ENCODE measurements around the gene KLF12. TPM values are rescaled to one million over a fixed set of nuclear protein-coding genes. Genes with fewer than 3 reads are reported as not detected.
A peak's percentile ranks its signal among the peaks of the same experiment; 100 is the strongest.

The KLF12 gene
- total and polyA plus RNA-seq, 2 experiments from 2014 or later, result 12.8 to 19.8 TPM

GRCh38 chr13:74114202-74114601 is 20.0 kb downstream of the KLF12 start:
- H3K4me3 ChIP-seq, result no peak overlapping the region
- no peaks in the 10 kb centered on the region for H3K36me3 ChIP-seq (ENCODE audit: low read depth)
- H3F3A ChIP-seq (ENCODE audit: insufficient read depth), result peaks cover 29% of the 10 kb centered on the region
- H3K79me2 ChIP-seq (ENCODE audit: insufficient read depth), result peaks cover 98% of the 10 kb centered on the region
- no peak for TF ChIP-seq EZH2phosphoT487 (IDR thresholded peaks at IDR 0.05; ENCODE audit: insufficient read depth, low read depth)
- peak overlapping the region; percentile 59 for H3K4me2 ChIP-seq (ENCODE audit: unreplicated experiment)
- in situ Hi-C loops (cut with MboI), result no loop called here
- no peaks in the 10 kb centered on the region; the same call in 1 of the 2 replicates for H3K9me2 ChIP-seq (ENCODE audit: insufficient read depth)
- no peak overlapping the region for H3K9ac ChIP-seq
- H3K27ac ChIP-seq, result peak overlapping the region; percentile 80
- peak; percentile 81 for DNase-seq
- 65 to 71% methylated on average over 1 of the region's 1 CpG for WGBS, 2 experiments (ENCODE audit: low coverage in 1 of 2, low lambda C conversion rate in 2 of 2, missing lambda C conversion rate in 2 of 2)
- H2AFZ ChIP-seq, result no peak overlapping the region
- H3K27me3 ChIP-seq (replicated peaks; ENCODE audit: insufficient read depth), result no peaks in the 10 kb centered on the region
- 0 out of 2 replicates have a peak, but pooled peaks cover 4% of the 10 kb centered on the region for H4K20me1 ChIP-seq (ENCODE audit: insufficient read depth)
- peaks cover 33% of the 10 kb centered on the region for H3K4me1 ChIP-seq (ENCODE audit: insufficient read depth)
- H3K9me3 ChIP-seq (ENCODE audit: low read depth), result no peaks in the 10 kb centered on the region

GRCh38 chr13:74111901-74112824 is 22.0 kb downstream of the KLF12 start:
- TF ChIP-seq EZH2 (IDR thresholded peaks at IDR 0.05; ENCODE audit: insufficient read depth, poor library complexity, severe bottlenecking) (no peak), EZH2phosphoT487 (IDR thresholded peaks at IDR 0.05; ENCODE audit: insufficient read depth, low read depth) (no peak)
- Histone ChIP-seq H3K9me3 (ENCODE audit: low read depth) (no peaks in the 10 kb centered on the region), H2AFZ (no peak overlapping the region), H3K4me2 (ENCODE audit: unreplicated experiment) (no peak overlapping the region), H3K27ac (no peak overlapping the region), H3K4me1 (ENCODE audit: insufficient read depth) (peaks cover 33% of the 10 kb centered on the region), H3K36me3 (ENCODE audit: low read depth) (no peaks in the 10 kb centered on the region), H4K20me1 (ENCODE audit: insufficient read depth) (0 out of 2 replicates have a peak, but pooled peaks cover 4% of the 10 kb centered on the region), H3K9ac (no peak overlapping the region), H3K27me3 (replicated peaks; ENCODE audit: insufficient read depth) (no peaks in the 10 kb centered on the region), H3K79me2 (ENCODE audit: insufficient read depth) (peaks cover 98% of the 10 kb centered on the region), H3K9me2 (ENCODE audit: insufficient read depth) (no peaks in the 10 kb centered on the region; the same call in 1 of the 2 replicates), H3K4me3 (no peak overlapping the region), H3F3A (ENCODE audit: insufficient read depth) (peaks cover 29% of the 10 kb centered on the region)
- no peak for DNase-seq
- in situ Hi-C loops (cut with MboI), result no loop called here
- 59 to 64% methylated on average over 5 of the region's 5 CpGs for WGBS, 2 experiments (ENCODE audit: low coverage in 1 of 2, low lambda C conversion rate in 2 of 2, missing lambda C conversion rate in 2 of 2)

GRCh38 chr13:74111399-74111798 is 22.8 kb downstream of the KLF12 start:
- Histone ChIP-seq H3K9me3 (ENCODE audit: low read depth) (no peaks in the 10 kb centered on the region), H3K4me1 (ENCODE audit: insufficient read depth) (peaks cover 33% of the 10 kb centered on the region), H4K20me1 (ENCODE audit: insufficient read depth) (0 out of 2 replicates have a peak, but pooled peaks cover 4% of the 10 kb centered on the region), H3K36me3 (ENCODE audit: low read depth) (no peaks in the 10 kb centered on the region), H3K79me2 (ENCODE audit: insufficient read depth) (peaks cover 98% of the 10 kb centered on the region), H3F3A (ENCODE audit: insufficient read depth) (peaks cover 29% of the 10 kb centered on the region), H3K4me3 (no peak overlapping the region), H3K27ac (no peak overlapping the region), H3K27me3 (replicated peaks; ENCODE audit: insufficient read depth) (no peaks in the 10 kb centered on the region), H3K9me2 (ENCODE audit: insufficient read depth) (no peaks in the 10 kb centered on the region; the same call in 1 of the 2 replicates), H3K4me2 (ENCODE audit: unreplicated experiment) (no peak overlapping the region), H2AFZ (no peak overlapping the region), H3K9ac (no peak overlapping the region)
- TF ChIP-seq EZH2 (IDR thresholded peaks at IDR 0.05; ENCODE audit: insufficient read depth, poor library complexity, severe bottlenecking) (no peak), EZH2phosphoT487 (IDR thresholded peaks at IDR 0.05; ENCODE audit: insufficient read depth, low read depth) (no peak)
- in situ Hi-C loops (cut with MboI), result no loop called here
- no peak for DNase-seq

- 86 to 88% methylated on average over 4 of the region's 4 CpGs for WGBS, 2 experiments (ENCODE audit: low coverage in 1 of 2, low lambda C conversion rate in 2 of 2, missing lambda C conversion rate in 2 of 2)
- H3K9me2 ChIP-seq (ENCODE audit: insufficient read depth), result no peaks in the 10 kb centered on the region
- H3K4me1 ChIP-seq (ENCODE audit: insufficient read depth), result peaks cover 22% of the 10 kb centered on the region
- 0 out of 2 replicates have a peak, but pooled peaks cover 4% of the 10 kb centered on the region for H4K20me1 ChIP-seq (ENCODE audit: insufficient read depth)
- in situ Hi-C loops (cut with MboI), result no loop called here
- H3K79me2 ChIP-seq (ENCODE audit: insufficient read depth), result peaks cover 99% of the 10 kb centered on the region
- peaks cover 19% of the 10 kb centered on the region for H3F3A ChIP-seq (ENCODE audit: insufficient read depth)
- no peak overlapping the region for H2AFZ ChIP-seq
- no peak overlapping the region for H3K4me3 ChIP-seq
- no peak overlapping the region for H3K27ac ChIP-seq
- H3K36me3 ChIP-seq (ENCODE audit: low read depth), result no peaks in the 10 kb centered on the region
- no peak overlapping the region for H3K4me2 ChIP-seq (ENCODE audit: unreplicated experiment)
- DNase-seq, result no peak
- TF ChIP-seq EZH2phosphoT487 (IDR thresholded peaks at IDR 0.05; ENCODE audit: insufficient read depth, low read depth), result no peak
- no peak for TF ChIP-seq EZH2 (IDR thresholded peaks at IDR 0.05; ENCODE audit: insufficient read depth, poor library complexity, severe bottlenecking)
- no peak overlapping the region for H3K9ac ChIP-seq
- H3K9me3 ChIP-seq (ENCODE audit: low read depth), result no peaks in the 10 kb centered on the region
- H3K27me3 ChIP-seq (replicated peaks; ENCODE audit: insufficient read depth), result no peaks in the 10 kb centered on the region
Measured at GRCh38 chr13:74110053-74110452, 24.2 kb downstream of the KLF12 start.
